Measurements from ENCODE around the gene OPRL1.

OPRL1 gene

DNA sequence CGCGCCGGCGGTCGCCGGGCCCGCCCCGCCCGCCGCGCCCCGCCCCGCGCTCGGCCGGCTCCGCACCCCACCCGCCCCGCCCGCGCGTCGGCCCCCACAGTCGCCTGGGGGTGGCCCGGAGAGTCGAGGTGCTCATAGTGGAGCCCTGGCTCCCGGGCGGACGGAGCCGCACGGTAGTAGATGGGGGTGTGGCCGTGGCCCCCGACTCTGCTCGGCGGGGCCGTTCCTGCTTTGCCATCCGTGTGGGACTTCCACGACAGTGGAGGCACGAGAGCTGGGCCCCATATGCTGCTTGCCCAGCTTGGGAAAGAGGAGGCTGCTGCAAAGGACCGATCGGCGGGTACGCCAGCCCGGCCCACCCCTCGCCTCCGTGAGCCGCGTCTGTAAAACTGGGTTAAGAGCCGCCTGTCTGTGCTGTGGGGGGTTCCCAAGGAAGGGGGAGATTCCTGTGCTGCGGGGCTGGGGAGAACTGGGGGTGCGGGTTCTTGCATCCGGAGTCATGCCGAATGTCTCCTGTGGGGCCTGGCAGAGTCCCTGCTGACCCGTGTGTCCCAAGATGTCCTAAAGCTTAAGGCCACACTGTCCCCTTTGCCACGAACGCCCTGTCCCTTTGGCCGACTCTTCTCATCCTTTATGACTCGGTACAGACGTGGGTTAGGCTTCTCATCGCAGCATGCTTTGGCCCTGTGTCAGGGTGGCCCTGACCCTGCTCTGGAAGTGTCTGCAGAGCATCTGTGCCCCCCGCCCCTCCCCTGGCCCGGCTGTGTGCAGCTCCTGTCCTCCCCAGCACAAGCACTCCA lies at the start of gene OPRL1:
TSS of gene OPRL1 (plus strand) at position 70 of the 800 bp plus-strand sequence. CDS start 12,639 bp downstream, outside the sequence.
- no peak for DNase-seq

GRCh38 chr20:64030371-64031134 lies 49.3 kb upstream of the OPRL1 start:
- no peak for DNase-seq

DNA sequence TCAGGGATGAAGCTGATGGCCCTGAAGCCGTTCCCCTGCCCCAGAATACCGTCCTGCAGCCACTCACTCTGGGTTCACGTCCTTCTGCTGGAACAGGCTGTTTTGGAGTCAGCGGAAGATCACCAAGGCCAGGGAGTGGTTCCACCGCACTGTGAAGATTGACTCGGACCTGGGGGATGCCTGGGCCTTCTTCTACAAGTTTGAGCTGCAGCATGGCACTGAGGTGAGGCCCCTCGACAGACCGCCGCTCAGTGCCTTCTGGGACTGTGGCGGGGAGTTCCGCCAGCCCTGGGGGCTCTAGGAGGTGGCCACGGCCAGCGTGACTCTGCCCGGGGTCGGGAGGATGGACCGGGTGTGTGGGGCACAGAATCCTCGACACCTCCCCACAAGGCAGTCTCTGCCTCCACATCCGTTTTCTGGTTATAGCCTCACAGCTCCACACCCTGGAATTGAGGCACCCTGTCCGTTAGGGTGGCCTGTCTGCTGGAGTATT lies 48.0 kb upstream of the OPRL1 start:
- no peak for DNase-seq

DNA sequence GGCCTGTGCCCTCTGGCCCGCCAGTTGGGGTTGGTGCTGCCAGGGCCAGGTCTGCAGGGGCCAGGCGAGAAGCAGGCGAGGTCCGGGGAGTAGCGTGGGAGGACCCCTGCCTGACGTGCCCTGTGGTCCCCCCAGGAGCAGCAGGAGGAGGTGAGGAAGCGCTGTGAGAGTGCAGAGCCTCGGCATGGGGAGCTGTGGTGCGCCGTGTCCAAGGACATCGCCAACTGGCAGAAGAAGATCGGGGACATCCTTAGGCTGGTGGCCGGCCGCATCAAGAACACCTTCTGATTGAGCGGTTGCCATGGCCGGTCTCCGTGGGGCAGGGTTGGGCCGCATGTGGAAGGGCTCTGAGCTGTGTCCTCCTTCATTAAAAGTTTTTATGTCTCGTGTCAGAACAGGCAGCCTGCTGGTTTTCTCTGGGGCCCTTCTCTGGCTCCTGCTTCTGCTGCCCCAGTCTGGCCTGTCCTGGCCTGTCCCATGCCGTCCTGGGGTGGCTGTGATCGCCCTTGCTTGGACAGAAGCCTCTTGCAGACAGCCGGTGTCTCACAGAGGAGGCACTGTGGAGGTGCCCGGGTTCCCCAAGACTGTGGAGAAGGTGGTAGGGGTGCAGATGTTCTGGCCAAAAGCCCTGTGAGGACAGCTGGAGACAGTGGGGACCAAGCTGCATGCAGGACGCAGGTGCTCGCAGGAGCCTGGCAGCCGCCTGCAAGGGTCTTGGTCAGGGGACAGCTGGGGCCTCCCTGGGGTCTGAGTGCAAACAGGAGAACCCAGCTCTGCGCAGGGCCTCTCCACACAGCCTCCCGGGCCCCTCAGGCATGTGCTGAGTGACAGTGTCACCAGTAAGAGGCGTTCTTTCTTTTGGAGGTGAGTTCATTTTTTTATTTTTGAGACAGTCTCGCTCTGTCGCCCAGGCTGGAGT lies 46.9 kb upstream of the OPRL1 start:
- DNase-seq: no peak

DNA sequence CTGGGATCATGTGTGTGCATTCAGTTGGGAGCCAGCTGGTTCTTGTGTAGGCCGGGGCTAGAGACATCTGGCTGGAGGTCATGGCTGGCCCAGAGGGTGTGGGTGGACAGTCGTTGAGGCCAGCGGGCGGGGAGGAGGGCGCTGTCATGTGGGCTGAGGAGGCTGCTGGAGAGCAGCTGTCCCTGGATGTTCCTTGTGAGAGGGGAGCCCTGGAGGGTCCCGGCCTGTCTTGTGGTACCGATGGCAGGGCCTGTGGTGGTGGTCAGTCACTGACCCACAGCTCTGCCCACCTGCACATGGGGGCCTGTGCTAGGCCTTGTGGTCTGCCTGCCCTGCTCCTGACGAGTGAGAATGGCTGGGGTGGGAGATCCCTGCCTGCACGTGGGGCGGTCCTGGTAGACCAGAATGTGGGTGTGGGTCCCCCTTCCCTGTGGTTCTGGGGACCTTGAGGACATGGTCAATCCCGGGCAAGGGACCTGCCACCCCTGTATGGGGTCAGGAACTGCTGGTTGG lies 45.8 kb upstream of the OPRL1 start:
- no peak for DNase-seq

- no peak for DNase-seq
Measured at GRCh38 chr20:64035066-64035932, 44.6 kb upstream of the OPRL1 start.

DNA sequence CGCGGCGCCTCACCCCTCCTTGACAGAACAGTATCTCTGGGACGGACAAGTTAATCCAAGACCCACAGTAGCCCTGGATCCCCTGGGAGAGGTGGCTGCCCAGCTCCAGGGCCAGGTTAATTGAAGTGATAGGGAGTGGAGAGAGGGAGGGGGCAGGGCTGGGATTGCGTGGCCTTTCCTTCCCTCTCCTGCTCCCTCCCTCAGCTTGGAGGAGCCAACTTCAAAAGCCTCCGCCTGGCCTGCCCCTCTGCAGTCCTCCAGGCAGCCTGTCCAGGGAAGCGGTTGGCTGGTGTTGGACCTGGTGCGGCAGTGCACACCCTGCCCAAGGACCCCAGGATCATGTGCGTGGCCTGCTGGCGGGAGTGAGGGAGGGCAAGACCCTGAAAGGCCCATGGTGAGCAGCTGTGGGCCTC lies 43.9 kb upstream of the OPRL1 start, which contains the start of gene C20orf204:
TSS of gene C20orf204 (plus strand) at position 250 of the 413 bp plus-strand sequence. CDS start at position 392, 142 bp downstream.
- no peak for DNase-seq

- DNase-seq: no peak
Measured at GRCh38 chr20:64036346-64037198, 43.3 kb upstream of the OPRL1 start.

DNA sequence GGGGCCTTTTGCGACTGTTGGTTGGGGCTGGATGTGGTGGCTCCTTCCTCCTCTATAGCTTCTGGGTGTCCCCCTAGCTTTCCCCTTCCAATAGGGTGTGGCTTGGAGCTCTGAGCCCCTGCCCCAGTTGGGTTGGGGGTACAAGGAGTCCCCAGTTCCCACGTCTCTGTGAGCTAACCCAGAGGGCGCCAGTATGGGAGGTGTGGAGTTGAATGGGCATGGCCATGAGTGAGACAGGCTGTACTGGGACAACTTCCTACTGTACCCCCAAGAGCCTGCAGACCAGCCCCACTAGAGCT lies 42.7 kb upstream of the OPRL1 start:
- DNase-seq: no peak

- DNase-seq: peak; percentile 41
Measured at GRCh38 chr20:64037498-64038213, 42.2 kb upstream of the OPRL1 start.

DNA sequence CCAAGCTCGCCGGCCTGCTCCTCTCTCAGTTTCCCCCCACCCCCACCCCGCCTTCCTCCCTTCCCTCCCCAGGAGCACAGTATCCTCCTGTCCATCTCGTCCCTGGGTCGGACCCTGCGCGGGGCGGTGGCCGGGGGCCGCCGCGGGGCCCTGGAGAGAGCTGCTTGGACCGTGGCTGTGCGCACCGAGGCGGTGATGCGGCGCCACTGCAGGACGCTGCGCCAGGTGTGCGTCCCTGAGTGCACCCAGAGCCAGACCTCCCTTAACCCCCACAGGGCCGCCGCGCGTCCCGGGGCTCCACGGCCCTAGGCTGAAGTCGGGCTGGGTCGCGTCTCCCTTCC lies 41.7 kb upstream of the OPRL1 start:
- DNase-seq: no peak

DNA sequence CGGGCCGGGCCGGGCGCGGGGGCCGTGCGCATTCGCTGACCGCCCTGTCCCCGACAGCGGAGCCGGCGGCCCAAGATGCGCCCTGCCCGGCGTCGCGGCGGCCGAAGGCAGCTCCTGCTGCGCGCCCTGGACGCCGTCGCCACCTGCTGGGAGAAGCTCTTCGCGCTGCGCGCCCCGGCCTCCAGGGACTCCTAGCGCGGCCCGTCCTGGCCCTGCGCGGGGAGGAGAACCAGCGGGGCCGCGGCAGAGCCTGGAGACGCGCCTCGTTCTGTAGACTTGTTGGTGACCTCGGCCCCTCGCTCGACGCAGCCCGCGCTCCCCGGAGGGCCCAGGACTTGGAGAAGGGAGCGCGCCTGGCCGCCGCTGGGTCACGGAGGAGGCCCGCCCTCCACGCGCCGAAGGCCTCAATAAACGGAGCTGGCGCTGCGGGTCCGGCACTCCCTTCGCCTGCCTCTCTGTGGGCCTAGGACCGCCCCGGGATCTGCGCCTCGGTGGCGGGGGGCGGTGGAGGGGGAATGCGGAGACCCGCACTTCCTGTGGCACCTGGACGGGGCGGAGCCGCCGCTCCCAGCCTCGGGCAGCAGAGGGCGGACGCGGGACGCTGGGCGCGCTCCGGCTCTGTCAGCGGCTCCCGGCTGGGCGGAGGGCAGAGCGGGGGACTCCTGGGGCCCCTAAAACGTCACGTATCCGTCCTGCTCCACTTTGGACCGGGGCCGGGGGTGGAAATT lies 41.2 kb upstream of the OPRL1 start:
- peak; percentile 82 for DNase-seq

- DNase-seq: no peak
Measured at GRCh38 chr20:64039293-64040160, 40.4 kb upstream of the OPRL1 start.

DNA sequence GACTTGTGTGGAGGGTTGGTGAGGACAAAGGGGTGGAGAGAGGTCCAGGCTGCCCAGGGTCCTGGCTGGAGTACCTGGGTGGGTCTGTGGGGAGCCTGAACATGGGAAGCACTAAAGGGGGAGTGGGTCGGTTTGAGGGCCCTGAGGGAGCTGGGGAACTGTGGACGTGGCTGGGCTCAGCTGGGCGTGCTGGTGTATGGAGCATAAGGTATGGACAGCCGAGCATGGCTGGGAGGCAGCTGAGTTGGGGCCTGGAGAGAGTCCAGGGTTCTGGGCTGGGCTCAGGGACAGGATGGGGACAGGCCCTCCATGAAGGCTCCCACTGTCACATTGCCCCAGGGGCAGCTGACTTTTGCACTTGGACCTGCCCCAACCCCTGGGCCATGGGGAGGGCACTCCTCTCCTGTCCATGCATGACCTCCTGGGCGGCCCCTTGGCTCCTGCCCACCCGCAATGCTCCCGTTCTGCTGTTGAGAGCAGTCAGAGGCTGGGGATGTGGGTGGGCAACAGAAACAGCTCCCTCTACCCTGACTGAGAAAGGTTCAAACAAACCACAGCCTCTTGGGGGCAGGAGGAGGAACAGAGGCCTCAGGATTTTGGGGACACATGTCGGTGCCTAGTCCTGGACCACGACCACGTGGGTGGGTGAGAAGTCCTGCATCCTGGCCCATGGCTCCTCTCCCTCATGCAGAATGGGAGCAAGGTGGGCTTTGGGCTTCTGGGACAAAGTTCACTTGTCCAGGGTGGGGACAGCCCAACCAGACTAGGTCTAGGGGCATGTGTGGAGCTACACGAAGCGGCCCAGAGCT lies 39.4 kb upstream of the OPRL1 start:
- DNase-seq: no peak

DNA sequence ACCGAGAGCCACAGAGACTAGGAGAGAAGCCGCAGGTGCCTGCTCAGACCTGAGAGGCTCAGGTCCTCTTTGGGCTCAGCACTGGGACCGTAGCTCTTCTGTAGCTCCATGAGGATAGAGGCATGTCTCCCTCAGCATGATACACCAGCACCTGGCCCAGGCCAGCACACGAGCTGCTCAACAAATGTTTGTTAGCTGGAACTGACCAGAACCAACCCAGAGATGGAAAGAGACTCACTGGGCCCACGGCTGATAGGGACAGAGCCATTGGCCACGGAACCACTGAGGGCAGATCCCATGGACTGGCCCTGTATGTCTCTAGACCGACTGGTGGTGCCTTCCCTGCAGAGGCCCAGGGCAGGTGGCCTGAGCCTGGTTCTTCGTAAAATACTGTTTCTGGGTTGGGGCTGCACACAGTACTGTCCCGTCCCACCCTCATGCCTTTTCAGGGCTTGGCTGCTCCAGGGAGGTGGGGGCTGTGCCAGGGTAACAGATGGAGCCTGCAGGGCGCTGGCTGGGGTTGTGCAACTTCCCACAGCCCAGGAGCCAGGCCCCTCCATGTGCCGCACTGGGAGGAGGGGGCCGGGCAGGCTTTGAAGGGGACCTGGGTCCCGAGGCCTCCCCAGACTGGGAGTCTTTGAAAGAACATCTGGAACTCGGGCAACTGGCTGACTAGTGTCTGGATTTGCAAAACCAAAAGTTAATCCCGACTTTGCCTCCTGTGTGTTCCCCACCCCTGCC lies 38.7 kb upstream of the OPRL1 start:
- DNase-seq: no peak

GRCh38 chr20:64041781-64042053 lies 38.2 kb upstream of the OPRL1 start:
- no peak for DNase-seq
